Stimulated activated CD8-positive, alpha-beta memory T cell treated with anti-CD3 and anti-CD28 coated beads, Interleukin-12 subunit alpha, Interleukin-12 subunit beta, amount 100 ng/mL, for 4 hours (primary cell): Measurements from ENCODE around the gene ADCY3.

Experiments used
- DNase-seq: peaks from one replicate; pipeline ENCODE4 v3.0.0-alpha.2; 2020; ENCODE audit warnings: low read depth

The ADCY3 gene

GRCh38 chr2:24830786-24831185 lies 89.3 kb downstream of the ADCY3 start:
- no peak for DNase-seq

DNA sequence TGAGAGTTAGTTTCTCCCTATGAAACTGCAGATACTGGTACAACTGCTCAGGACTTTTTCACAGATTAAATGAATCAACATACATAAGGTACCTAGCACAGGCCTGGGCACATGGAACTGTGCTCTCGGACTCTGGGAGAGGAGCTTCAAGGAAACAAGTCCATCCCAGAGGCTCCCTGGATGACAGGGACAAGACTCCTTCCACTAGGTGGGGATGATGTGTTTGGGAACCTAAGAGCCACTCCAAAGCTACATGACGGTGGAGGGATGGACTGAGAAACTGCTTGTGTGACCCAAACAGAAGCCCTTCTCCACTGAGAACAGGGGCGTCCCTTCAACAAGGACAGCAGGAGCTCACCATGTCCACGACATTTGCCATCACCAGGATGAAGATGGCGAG lies 89.7 kb downstream of the ADCY3 start:
- DNase-seq, result no peak

- DNase-seq, result no peak
Observed at GRCh38 chr2:24828238-24828996, 91.6 kb downstream of the ADCY3 start.

- DNase-seq, result peak; percentile 25
Observed at GRCh38 chr2:24827321-24828237, 92.5 kb downstream of the ADCY3 start.

DNA sequence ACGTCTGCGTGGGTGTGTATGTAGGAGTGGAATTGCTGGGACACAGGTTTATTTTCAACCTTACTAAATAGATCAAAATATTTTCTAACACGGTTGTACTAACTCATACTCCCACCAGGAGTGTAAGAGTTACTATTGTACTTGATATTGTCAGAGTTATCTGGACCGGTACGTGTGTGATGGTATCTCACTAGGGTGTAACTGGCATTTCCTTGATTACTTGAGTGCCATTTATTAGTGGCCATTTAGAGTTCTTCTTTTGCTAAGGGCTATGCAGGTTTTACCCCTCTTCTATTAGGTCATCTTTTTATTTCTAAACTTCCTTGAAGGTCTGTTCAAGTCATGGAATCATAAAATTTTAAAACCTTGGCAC lies 93.3 kb downstream of the ADCY3 start:
- DNase-seq, result no peak

- DNase-seq, result no peak
Observed at GRCh38 chr2:24825883-24826772, 93.9 kb downstream of the ADCY3 start.

- DNase-seq, result no peak
Observed at GRCh38 chr2:24824966-24825882, 94.8 kb downstream of the ADCY3 start.

GRCh38 chr2:24824071-24824588 lies 95.9 kb downstream of the ADCY3 start:
- no peak for DNase-seq

DNA sequence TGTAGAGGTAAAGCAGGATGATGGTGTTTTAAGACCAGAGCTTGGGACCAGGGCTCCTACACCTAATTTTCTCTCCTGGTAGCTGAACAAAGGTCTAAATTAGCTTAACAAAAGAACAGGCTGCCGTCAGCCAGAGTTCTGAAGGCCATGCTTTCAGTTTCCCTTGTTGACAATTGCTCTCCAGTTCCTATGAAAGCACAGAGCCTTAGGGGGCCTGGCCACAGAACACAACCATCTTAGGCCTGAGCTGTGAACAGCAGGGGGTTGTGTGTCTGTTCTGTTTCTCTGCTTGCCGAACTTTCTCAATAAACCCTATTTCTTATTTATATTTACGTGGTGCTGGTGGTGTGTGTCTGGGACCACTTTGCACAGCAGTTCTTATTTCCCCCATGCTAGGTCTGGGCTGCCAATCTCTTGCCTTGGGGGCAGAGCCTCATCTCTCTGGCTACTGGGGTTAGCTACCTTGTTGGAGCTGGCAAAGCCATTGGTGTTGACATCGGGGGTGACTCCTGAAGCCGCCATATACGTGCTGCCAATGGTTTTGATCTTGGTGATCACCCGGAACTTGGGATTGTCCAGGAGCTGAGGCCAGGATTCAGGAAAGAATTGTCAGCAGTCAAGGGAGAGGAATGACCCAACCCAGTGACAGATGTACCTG lies 97.9 kb downstream of the ADCY3 start:
- no peak for DNase-seq

GRCh38 chr2:24821433-24821891 lies 98.6 kb downstream of the ADCY3 start:
- no peak for DNase-seq

DNA sequence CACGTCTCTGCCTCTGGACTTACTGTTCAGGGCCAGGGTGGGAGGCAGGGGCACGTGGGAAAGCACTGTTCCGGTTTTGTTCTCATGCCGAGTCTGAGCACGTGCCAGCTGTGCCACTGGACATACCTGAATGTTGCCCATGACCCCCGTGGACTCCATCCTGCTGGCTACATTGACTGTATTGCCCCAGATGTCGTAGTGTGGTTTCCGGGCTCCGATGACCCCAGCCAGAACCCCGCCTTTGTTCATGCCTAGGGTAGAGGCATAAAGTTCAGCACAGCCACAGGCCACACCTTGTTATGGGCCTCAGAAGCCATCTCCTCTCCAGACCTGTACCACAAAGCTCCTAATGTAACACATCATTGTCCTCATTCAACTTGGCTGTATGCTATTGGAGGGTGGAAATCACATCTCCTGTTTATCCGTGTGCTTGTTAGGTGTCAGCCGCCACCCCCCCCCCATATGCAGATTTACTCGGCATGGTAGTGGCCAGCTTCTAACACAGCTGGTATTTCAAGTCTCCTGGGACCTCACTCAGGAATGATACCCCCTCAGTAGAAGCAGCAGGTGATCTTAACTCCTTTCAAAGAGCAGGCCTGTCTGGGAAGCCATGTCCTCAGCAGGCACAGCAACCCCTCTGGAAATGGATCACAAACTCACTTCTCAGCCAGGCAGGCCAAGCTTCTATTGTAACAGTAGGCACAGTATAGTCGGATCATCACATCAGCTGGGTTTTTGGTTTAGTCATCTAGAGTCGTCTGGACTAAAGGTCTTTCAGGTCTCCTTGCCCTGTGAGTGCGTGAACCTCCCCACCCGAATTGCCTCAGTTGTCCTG lies 99.2 kb downstream of the ADCY3 start:
- DNase-seq, result no peak

DNA sequence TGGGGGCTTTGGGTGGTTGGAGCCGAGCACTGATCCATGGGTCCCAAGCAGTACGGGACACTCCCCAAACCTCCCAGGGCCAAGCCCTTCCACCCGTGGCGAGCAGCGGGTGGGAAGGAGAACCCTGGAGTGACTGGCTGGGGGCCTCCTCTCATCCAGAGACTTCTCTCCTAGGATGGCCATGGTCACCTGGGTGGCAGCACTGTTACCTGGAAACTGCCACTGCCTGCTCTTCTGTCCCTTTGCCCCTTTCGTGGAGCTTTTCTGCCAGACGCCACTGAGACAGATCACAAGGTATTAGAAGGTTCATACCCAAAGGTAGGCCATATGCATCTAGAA lies 99.9 kb downstream of the ADCY3 start:
- no peak for DNase-seq

GRCh38 chr2:24819442-24820174 lies 100.4 kb downstream of the ADCY3 start:
- DNase-seq, result no peak

- no peak for DNase-seq
Observed at GRCh38 chr2:24818721-24819167, 101.3 kb downstream of the ADCY3 start.

GRCh38 chr2:24816884-24817283 lies 103.2 kb downstream of the ADCY3 start:
- DNase-seq, result no peak

DNA sequence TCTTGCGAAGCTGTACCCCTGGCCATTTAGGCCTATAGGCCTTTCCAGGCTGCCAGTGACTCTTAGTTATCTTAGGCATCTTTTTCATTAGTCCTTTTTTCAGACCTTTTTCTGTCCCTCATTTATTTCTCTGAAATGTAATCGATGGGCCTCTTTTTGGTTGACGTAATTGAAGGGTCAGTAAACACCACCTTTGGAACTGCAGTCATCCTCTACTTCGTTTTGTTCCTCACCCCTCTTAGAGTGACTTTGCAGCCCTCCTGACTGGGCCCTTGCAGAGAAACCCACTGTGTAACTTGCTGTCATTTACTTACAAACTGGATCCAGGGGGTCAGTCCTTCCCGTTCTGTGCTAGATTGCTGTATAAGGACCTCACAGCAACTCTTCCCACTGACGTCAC lies 103.6 kb downstream of the ADCY3 start:
- DNase-seq, result no peak

DNA sequence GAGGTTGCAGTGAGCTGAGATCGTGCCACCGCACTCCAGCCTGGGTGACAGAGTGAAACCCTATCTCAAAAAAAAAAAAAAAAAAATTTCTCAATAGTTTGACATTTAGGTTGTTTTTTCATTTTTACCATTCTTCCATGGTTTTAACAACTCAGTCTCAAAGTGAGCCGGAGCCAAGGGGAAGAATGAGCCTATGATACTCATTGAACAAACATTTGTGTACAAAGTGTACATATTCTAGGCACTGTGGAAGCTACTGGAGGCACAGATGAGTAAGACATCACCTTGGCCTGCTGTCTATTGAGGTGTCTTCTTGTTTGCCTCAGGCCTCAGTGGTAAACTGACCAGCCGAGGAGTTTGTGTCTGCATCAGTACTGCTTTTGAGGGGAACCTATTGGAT lies 104.9 kb downstream of the ADCY3 start:
- DNase-seq, result no peak

GRCh38 chr2:24814516-24814915 lies 105.5 kb downstream of the ADCY3 start:
- DNase-seq, result no peak

GRCh38 chr2:24813691-24814137 lies 106.3 kb downstream of the ADCY3 start:
- DNase-seq, result no peak
